Measurements from ENCODE around the gene DOCK8.

The DOCK8 gene

DNA sequence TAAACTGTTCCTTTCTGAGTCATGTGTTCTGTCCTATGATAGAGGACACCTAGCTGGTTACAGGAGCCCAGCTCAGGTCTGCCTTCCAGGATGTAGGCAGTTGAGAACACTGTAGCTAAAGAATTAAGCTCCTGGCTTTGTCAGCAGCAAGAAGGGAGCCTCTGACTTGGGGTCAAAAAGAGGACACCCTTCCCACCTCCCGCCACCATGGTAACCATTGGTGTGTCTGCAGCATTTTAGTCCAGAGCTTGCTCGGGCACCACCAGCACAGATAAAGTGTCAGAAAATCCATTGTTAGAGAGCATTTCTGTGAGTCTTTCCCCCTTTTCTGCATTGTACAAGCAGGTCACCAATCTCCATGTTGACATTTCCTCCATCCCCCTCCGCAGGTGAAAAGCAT is 181.7 kb downstream of the DOCK8 start:
- no peak for ATAC-seq
- TF ChIP-seq, protein P1, sequence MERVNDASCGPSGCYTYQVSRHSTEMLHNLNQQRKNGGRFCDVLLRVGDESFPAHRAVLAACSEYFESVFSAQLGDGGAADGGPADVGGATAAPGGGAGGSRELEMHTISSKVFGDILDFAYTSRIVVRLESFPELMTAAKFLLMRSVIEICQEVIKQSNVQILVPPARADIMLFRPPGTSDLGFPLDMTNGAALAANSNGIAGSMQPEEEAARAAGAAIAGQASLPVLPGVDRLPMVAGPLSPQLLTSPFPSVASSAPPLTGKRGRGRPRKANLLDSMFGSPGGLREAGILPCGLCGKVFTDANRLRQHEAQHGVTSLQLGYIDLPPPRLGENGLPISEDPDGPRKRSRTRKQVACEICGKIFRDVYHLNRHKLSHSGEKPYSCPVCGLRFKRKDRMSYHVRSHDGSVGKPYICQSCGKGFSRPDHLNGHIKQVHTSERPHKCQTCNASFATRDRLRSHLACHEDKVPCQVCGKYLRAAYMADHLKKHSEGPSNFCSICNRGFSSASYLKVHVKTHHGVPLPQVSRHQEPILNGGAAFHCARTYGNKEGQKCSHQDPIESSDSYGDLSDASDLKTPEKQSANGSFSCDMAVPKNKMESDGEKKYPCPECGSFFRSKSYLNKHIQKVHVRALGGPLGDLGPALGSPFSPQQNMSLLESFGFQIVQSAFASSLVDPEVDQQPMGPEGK (CRISPR knock-in tag; IDR thresholded peaks at IDR 0.05; ENCODE audit: borderline replicate concordance): no peak
- TF ChIP-seq OSR1 (CRISPR knock-in tag; IDR thresholded peaks at IDR 0.05) (no peak), ZC3H10 (CRISPR knock-in tag; IDR thresholded peaks at IDR 0.05) (no peak), ESRRG (CRISPR knock-in tag; IDR thresholded peaks at IDR 0.05) (no peak), ZFP30 (CRISPR knock-in tag; IDR thresholded peaks at IDR 0.05) (no peak), TOX (CRISPR knock-in tag; IDR thresholded peaks at IDR 0.05; ENCODE audit: borderline replicate concordance) (no peak), PPARA (CRISPR knock-in tag; IDR thresholded peaks at IDR 0.05; ENCODE audit: borderline replicate concordance) (no peak), ZNF8 (CRISPR knock-in tag; IDR thresholded peaks at IDR 0.05) (no peak)

DNA sequence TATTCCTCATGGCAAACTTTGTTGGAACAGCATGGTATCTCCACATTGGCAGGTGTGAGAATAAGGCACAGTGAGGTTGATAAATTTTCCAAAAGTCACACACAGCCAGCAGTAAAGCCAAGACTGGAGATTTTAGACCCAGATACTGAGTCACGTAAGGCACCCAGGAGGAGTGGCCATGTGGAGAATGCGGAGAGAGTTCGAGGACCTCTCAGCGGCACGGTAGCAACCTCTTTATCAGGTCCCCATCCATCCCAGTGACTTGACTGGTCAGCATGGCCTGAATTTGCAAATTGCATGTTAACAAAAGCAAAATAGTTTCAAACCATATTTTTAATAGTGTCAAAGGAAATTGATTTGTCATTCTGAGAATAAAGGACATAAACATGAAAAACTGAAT is 183.4 kb downstream of the DOCK8 start:
- ATAC-seq: no peak

DNA sequence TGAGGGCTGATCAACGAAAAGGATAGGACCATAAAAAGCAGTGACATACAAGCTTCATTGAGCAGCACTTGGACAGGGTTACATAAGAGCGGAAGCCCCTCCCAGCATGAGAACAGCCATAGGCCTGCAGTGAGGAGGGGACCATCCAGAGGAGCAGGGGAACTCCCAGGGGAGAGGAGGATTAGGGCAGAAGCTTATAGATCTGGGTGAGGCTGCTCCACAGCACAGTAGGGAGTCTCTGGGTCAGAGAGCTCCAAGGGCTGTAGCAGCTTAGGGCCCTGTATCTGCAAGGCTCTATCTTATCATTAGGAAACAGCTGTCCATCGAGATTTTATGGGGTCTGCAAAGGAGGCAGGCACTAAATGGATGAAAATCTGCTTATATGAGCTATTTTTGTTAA is 186.6 kb downstream of the DOCK8 start:
- no peak for TF ChIP-seq ZNF70 (CRISPR knock-in tag; IDR thresholded peaks at IDR 0.05)
- TF ChIP-seq ZFP3 (CRISPR knock-in tag; IDR thresholded peaks at IDR 0.05): no peak
- no peak for TF ChIP-seq CSDC2 (CRISPR knock-in tag; IDR thresholded peaks at IDR 0.05)
- no peak for TF ChIP-seq ZNF8 (CRISPR knock-in tag; IDR thresholded peaks at IDR 0.05)
- TF ChIP-seq RARB (CRISPR knock-in tag; IDR thresholded peaks at IDR 0.05): no peak
- TF ChIP-seq, protein P1 (CRISPR knock-in tag; IDR thresholded peaks at IDR 0.05; ENCODE audit: borderline replicate concordance): no peak
- TF ChIP-seq GLIS3 (CRISPR knock-in tag; IDR thresholded peaks at IDR 0.05): no peak
- TF ChIP-seq SNAI2 (CRISPR knock-in tag; IDR thresholded peaks at IDR 0.05): no peak
- TF ChIP-seq, protein P2, sequence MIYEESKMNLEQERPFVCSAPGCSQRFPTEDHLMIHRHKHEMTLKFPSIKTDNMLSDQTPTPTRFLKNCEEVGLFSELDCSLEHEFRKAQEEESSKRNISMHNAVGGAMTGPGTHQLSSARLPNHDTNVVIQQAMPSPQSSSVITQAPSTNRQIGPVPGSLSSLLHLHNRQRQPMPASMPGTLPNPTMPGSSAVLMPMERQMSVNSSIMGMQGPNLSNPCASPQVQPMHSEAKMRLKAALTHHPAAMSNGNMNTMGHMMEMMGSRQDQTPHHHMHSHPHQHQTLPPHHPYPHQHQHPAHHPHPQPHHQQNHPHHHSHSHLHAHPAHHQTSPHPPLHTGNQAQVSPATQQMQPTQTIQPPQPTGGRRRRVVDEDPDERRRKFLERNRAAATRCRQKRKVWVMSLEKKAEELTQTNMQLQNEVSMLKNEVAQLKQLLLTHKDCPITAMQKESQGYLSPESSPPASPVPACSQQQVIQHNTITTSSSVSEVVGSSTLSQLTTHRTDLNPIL (CRISPR knock-in tag; IDR thresholded peaks at IDR 0.05; ENCODE audit: low read depth): no peak
- TF ChIP-seq BACH2 (CRISPR knock-in tag; IDR thresholded peaks at IDR 0.05; ENCODE audit: borderline replicate concordance): no peak
- no peak for TF ChIP-seq ZFP30 (CRISPR knock-in tag; IDR thresholded peaks at IDR 0.05)
- no peak for TF ChIP-seq PPARA (CRISPR knock-in tag; IDR thresholded peaks at IDR 0.05; ENCODE audit: borderline replicate concordance)
- TF ChIP-seq TCF4 (CRISPR knock-in tag; IDR thresholded peaks at IDR 0.05; ENCODE audit: borderline replicate concordance): no peak
- no peak for ATAC-seq

More for the DNA sequence above, 183.4 kb downstream of the DOCK8 start:
- TF ChIP-seq POU6F1 (CRISPR knock-in tag; IDR thresholded peaks at IDR 0.05; ENCODE audit: borderline replicate concordance, low read depth) (no peak), GLIS3 (CRISPR knock-in tag; IDR thresholded peaks at IDR 0.05) (no peak), TCF4 (CRISPR knock-in tag; IDR thresholded peaks at IDR 0.05; ENCODE audit: borderline replicate concordance) (no peak), PPARA (CRISPR knock-in tag; IDR thresholded peaks at IDR 0.05; ENCODE audit: borderline replicate concordance) (no peak), ESRRG (CRISPR knock-in tag; IDR thresholded peaks at IDR 0.05) (no peak), RARB (CRISPR knock-in tag; IDR thresholded peaks at IDR 0.05) (no peak), ZNF70 (CRISPR knock-in tag; IDR thresholded peaks at IDR 0.05) (no peak), TSHZ2 (CRISPR knock-in tag; IDR thresholded peaks at IDR 0.05) (no peak)
- TF ChIP-seq, protein P3, sequence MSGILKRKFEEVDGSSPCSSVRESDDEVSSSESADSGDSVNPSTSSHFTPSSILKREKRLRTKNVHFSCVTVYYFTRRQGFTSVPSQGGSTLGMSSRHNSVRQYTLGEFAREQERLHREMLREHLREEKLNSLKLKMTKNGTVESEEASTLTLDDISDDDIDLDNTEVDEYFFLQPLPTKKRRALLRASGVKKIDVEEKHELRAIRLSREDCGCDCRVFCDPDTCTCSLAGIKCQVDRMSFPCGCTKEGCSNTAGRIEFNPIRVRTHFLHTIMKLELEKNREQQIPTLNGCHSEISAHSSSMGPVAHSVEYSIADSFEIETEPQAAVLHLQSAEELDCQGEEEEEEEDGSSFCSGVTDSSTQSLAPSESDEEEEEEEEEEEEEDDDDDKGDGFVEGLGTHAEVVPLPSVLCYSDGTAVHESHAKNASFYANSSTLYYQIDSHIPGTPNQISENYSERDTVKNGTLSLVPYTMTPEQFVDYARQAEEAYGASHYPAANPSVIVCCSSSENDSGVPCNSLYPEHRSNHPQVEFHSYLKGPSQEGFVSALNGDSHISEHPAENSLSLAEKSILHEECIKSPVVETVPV (CRISPR knock-in tag; IDR thresholded peaks at IDR 0.05): no peak

Data from SK-N-SH treated with all-trans-retinoic acid at 6 μM for 48 hours (cell line).